DMS79 treated with DMSO at 0.1 percent for 48 hours (cell line): ENCODE results near the gene UGT1A6.
"Not testable (repeated sequence)": the region's sequence is repeated elsewhere in the genome, so short reads cannot be mapped to it uniquely, and the experiment has no call there.

Experiments
- DNase-seq: peaks from one replicate; lab custom pipeline; 2025; lab: John Stamatoyannopoulos, UW

UGT1A6 gene

GRCh38 chr2:233728723-233729301 lies 36.1 kb downstream of the UGT1A6 start, which contains the start of gene UGT1A3:
Gene UGT1A3, plus strand, starts transcription at chr2:233729042. Its CDS starts 85 bp downstream, at chr2:233729127.
- DNase-seq = no peak

GRCh38 chr2:233736868-233737653 lies 44.4 kb downstream of the UGT1A6 start:
- not testable (repeated sequence) for DNase-seq

- DNase-seq = no peak
These were observed 48.2 kb downstream of the UGT1A6 start for GRCh38 chr2:233740870-233741269.

DNA sequence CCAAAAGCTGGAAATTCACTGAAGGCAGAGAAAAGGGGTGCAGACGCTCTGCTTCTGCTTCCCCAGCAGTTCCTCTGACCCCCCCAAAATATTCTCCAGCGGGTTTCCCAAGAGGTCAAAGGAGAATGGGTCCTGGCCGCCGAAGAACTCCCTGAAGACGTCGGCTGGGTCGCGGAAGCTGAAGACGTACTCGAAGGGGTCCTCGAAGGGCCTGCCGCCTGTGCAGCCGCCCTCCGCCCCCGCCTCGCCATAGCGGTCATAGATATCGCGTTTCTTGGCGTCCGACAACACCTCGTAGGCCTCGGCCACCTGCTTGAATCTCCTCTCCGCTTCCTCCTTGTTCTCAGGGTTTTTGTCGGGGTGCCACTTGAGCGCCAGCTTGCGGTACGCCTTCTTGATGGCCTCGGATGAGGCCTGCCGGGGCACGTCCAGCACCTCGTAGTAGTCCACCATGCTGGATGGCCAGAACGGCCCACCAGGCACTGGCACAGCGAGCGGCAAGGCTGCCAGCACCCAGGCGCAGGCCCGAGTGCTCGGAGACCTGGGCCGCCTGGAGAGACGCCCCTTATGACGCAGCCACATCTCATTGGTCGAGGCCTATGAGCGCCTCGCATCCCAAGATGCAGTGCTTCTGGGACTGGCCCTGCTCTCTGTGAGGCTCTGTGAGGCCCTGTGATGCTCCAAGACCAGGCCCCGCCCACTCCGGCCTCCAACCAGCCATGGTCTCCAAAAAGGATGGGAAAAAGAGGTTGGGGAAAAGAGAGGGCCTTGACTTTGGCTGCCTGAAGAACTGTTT lies 51.0 kb downstream of the UGT1A6 start:
- no peak for DNase-seq

DNA sequence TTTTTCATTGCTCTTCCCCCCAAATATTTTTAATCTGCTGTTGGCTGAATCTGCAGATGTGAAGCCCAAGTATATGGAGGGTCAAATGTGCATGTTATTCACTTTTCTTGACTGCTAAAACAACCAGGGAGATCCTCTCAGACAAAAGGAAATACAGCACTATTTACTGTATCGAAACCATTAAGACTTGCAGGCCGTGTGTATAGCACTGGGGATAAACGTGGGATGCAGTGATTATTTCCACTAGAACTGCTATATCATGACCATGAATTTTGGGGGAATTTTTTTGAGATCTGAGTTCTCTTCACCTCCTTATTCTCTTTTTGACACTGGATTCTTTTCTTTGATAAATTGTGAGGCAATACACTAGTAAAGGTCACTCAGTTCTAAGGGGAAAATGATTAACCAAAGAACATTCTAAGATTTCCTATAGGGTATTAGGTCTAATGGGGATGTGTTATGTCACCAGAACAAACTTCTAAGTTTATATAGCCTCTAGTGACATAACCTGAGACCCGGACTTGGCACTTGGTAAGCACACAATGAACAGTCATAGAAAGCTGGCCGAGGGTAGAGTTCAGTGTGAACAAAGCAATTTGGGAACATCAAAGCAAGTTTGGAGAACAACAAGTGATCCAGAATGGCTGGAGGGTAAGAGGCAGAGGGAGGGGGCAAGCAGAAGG lies 52.5 kb downstream of the UGT1A6 start:
- DNase-seq = no peak

DNA sequence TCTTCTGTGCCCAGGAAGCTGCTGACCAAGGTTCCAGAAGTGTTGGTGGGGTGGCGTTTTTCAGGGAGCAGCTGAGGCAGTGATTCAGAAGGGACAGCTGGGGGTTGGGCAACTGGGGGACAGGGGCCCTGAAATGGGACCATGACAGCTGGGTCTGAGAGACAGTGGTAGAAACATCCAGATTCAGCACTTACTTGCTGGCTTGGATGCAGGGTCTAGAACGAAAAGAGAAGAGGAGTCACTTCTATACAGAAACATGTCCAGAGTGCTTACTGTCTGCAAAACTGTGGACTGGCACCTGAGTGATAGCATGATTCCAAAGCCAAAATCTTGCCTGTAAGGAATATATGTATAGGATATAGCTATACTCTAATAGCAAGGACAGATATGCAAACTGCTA lies 53.1 kb downstream of the UGT1A6 start:
- DNase-seq = not testable (repeated sequence)

GRCh38 chr2:233746475-233747282 lies 54.0 kb downstream of the UGT1A6 start:
- DNase-seq = no peak

GRCh38 chr2:233747283-233747544 lies 54.5 kb downstream of the UGT1A6 start:
- no peak for DNase-seq

- not testable (repeated sequence) for DNase-seq
These were observed 58.0 kb downstream of the UGT1A6 start for GRCh38 chr2:233750689-233751088.

DNA sequence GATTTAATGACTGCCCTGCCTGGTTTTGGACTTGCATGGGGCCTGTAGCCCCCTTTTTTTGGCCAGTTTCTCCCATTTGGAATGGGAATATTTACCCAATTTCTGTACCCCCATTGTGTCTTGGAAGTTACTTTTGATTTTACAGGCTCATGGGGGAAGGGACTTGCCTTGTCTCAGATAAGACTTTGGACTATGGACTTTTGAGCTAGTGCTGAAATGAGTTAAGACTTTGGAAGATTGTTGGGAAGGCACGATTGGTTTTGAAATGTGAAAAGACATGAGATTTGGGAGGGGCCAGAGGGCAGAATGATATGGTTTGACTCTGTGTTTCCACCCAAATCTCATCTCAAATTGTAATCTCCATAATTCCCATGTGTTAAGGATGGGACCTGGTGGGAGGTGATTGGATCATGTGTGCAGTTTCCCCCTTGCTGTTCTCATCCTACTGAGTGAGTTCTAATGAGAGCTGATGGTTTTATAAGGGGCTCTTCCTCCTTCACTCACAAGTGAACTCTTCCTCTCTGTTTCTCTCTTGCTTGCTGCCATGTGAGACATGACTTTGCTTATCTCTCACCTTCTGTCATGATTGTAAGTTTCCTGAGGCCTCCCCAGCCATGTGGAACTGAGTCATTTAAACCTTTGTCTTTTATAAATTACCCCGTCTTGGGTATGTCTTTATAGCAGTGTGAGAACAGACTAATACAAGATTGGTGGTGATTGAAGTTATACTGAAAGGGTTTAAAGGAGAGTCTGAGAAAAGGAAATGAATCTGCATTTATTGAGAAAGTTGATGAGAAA lies 58.7 kb downstream of the UGT1A6 start:
- not testable (repeated sequence) for DNase-seq

GRCh38 chr2:233754872-233755611 lies 62.4 kb downstream of the UGT1A6 start:
- no peak for DNase-seq

- DNase-seq = no peak
These were observed 63.9 kb downstream of the UGT1A6 start for GRCh38 chr2:233756429-233757081.

DNA sequence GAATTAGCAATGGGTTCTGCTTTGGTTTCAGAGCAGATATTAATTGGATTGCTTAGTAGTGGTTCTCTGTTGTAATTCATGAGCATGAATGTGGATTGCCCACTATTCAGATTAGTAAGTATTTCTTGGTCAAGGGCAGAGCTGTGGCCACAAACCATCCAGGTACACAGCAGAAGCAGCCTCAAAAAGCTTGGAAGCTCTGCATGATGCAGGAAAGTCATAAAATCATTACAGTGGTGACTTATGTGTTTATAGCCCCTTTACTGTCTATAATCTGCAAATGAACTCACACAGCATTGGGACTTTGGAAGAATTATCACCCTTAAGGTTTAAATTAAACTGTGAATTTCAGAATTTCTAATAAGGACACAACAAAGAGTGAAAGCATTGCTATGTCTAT lies 65.5 kb downstream of the UGT1A6 start:
- DNase-seq = no peak

GRCh38 chr2:233758849-233759248 lies 66.2 kb downstream of the UGT1A6 start:
- no peak for DNase-seq

DNA sequence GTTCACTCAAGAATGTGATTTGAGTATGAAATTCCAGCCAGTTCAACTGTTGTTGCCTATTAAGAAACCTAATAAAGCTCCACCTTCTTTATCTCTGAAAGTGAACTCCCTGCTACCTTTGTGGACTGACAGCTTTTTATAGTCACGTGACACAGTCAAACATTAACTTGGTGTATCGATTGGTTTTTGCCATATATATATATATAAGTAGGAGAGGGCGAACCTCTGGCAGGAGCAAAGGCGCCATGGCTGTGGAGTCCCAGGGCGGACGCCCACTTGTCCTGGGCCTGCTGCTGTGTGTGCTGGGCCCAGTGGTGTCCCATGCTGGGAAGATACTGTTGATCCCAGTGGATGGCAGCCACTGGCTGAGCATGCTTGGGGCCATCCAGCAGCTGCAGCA lies 67.4 kb downstream of the UGT1A6 start, which contains the start of gene UGT1A1:
TSS of gene UGT1A1 (plus strand) at position 228 of the 400 bp plus-strand sequence. CDS start at position 246, 18 bp downstream.
- DNase-seq = no peak

GRCh38 chr2:233761040-233761769 lies 68.5 kb downstream of the UGT1A6 start:
- DNase-seq = no peak

DNA sequence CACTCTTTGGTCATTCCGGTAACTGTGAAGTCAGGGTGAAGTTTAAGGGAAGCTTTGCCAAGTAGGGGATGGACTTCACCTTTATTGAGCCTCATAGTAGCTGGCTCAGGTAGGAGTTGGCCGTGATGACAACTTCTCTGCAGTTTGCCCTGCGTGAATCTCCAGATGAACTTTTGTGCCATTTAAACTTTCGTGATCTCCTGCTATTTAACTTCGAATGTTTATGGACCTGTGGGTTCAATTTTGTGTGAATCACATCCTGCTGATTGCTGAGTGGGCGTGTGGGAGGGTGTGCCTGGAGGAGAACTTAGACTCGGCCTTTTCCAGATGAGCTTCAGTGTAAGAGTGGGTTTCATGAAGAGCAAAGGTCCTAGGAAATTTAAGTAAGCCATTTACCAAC lies 71.6 kb downstream of the UGT1A6 start:
- no peak for DNase-seq

- no peak for DNase-seq
These were observed 72.1 kb downstream of the UGT1A6 start for GRCh38 chr2:233764761-233765160.

- no peak for DNase-seq
These were observed 73.7 kb downstream of the UGT1A6 start for GRCh38 chr2:233766416-233766815.
